Gastrocnemius medialis (tissue), 4 donors: ENCODE data around the gene KLHL29.

ENCODE experiments used
- POLR2A ChIP-seq, 2 donors: fragments of 450-650 bp; IDR thresholded peaks; one replicate each; pipeline ENCODE4 v1.6.1; 2017; ENCODE audit warnings: antibody characterized with exemption in 2 of 2, mild to moderate bottlenecking in 2 of 2, moderate library complexity in 2 of 2
- TF ChIP-seq, protein P1 (sequence below), 5 experiments: fragments of 450-650 bp in 3 of 5; fragments of 200-600 bp in 2 of 5; sonication (generic) in 2 of 5; IDR thresholded peaks in 4 of 5; conservative IDR thresholded peaks in 1 of 5; 1 replicate in 4 of 5; 2 replicates in 1 of 5; pipeline ENCODE4 v1.5.1; 2016 to 2019; ENCODE audit warnings: antibody characterized with exemption in 5 of 5, mild to moderate bottlenecking in 3 of 5, moderate library complexity in 3 of 5

DNA sequence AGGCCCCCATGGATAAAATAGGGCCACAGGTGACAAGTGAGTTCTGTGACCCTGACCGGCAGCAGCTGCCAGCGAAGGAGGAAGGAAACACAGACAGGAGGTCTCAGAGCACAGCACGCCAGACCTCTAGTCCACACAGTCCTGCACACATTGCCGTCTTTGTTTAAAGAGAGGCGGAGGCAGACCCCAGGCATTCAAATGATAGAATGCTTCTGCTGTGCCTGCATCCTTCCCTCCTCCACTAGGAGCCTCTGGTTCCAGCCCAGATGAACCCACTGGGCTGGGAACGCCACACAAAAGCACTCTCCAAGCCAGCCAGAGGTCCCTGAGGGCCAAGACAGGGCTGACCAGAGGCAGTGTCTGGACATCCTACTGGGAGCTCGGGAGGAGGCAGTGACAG is 118.7 kb downstream of the KLHL29 start:
- TF ChIP-seq, protein P1, sequence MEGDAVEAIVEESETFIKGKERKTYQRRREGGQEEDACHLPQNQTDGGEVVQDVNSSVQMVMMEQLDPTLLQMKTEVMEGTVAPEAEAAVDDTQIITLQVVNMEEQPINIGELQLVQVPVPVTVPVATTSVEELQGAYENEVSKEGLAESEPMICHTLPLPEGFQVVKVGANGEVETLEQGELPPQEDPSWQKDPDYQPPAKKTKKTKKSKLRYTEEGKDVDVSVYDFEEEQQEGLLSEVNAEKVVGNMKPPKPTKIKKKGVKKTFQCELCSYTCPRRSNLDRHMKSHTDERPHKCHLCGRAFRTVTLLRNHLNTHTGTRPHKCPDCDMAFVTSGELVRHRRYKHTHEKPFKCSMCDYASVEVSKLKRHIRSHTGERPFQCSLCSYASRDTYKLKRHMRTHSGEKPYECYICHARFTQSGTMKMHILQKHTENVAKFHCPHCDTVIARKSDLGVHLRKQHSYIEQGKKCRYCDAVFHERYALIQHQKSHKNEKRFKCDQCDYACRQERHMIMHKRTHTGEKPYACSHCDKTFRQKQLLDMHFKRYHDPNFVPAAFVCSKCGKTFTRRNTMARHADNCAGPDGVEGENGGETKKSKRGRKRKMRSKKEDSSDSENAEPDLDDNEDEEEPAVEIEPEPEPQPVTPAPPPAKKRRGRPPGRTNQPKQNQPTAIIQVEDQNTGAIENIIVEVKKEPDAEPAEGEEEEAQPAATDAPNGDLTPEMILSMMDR (IDR thresholded peaks at IDR 0.05 in 4 of 5, conservative IDR thresholded peaks at IDR 0.05 in 1 of 5), result no peak
- no peak for TF ChIP-seq POLR2A (IDR thresholded peaks at IDR 0.05)
